GM19397 (cell line): ENCODE measurements around the gene ADAMTS17.

Experiments used
- ATAC-seq: cut with Tn5 transposase; IDR thresholded peaks from one replicate; pipeline ENCODE4 v1.9.1; 2021; ENCODE audit warnings: mild to moderate bottlenecking, moderate library complexity; ENCODE audit not compliant: unreplicated experiment

Gene ADAMTS17

GRCh38 chr15:100227781-100228180 lies 114.0 kb downstream of the ADAMTS17 start:
- no peak for ATAC-seq

- ATAC-seq: no peak
Observed at GRCh38 chr15:100226107-100226506, 115.7 kb downstream of the ADAMTS17 start.

- no peak for ATAC-seq
Observed at GRCh38 chr15:100224206-100225185, 117.3 kb downstream of the ADAMTS17 start.

- no peak for ATAC-seq
Observed at GRCh38 chr15:100222349-100222715, 119.4 kb downstream of the ADAMTS17 start.

- no peak for ATAC-seq
Observed at GRCh38 chr15:100221471-100222348, 120.1 kb downstream of the ADAMTS17 start.

GRCh38 chr15:100220058-100220768 lies 121.6 kb downstream of the ADAMTS17 start:
- ATAC-seq: no peak

- no peak for ATAC-seq
Observed at GRCh38 chr15:100218434-100218833, 123.3 kb downstream of the ADAMTS17 start.

- no peak for ATAC-seq
Observed at GRCh38 chr15:100216182-100216581, 125.6 kb downstream of the ADAMTS17 start.

GRCh38 chr15:100215843-100216169 lies 126.0 kb downstream of the ADAMTS17 start:
- no peak for ATAC-seq

- ATAC-seq: no peak
Observed at GRCh38 chr15:100215031-100215842, 126.5 kb downstream of the ADAMTS17 start.

- no peak for ATAC-seq
Observed at GRCh38 chr15:100211855-100212850, 129.6 kb downstream of the ADAMTS17 start.

- no peak for ATAC-seq
Observed at GRCh38 chr15:100210338-100210737, 131.4 kb downstream of the ADAMTS17 start.

GRCh38 chr15:100208921-100209603 lies 132.7 kb downstream of the ADAMTS17 start:
- no peak for ATAC-seq

- ATAC-seq: no peak
Observed at GRCh38 chr15:100207053-100207452, 134.7 kb downstream of the ADAMTS17 start.

- no peak for ATAC-seq
Observed at GRCh38 chr15:100206643-100207042, 135.1 kb downstream of the ADAMTS17 start.

- ATAC-seq: no peak
Observed at GRCh38 chr15:100205549-100206295, 136.1 kb downstream of the ADAMTS17 start.

- no peak for ATAC-seq
Observed at GRCh38 chr15:100204771-100205170, 137.0 kb downstream of the ADAMTS17 start.

- ATAC-seq: no peak
Observed at GRCh38 chr15:100204211-100204610, 137.6 kb downstream of the ADAMTS17 start.
